ENCODE measurements around the gene MCU.

Gene MCU

DNA sequence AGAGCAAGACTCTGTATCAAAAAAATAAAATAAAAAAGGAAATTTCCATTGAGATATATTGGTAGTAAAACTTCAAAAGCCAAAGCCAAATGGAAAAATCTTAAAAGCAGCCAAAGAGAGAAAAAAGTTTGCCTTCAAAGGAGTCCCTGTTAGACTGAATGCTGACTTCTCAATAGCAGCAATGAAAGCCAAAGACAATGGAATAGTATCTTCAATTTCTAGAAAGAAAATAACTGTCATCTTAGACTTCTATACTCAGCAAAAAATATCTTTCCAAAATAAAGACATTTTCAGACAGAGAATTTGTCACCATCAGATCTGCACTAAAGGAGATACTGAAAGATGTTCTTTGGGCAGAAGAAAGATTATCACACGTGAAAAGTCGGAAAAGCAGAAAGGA lies 187.3 kb downstream of the MCU start:
- Histone ChIP-seq H3K27me3 (ENCODE audit: insufficient read depth, low read depth) (no peaks in the 10 kb centered on the region), H3K36me3 (ENCODE audit: insufficient read depth) (no peaks in the 10 kb centered on the region), H3K9ac (no peak overlapping the region), H3K4me2 (no peak overlapping the region), H2AFZ (ENCODE audit: low read depth) (no peak overlapping the region), H3K4me1 (ENCODE audit: low read depth, poor library complexity, severe bottlenecking) (no peaks in the 10 kb centered on the region), H3K27ac (no peak overlapping the region), H3K79me2 (ENCODE audit: insufficient read depth, low read depth) (no peaks in the 10 kb centered on the region), H3K4me3 (IDR thresholded peaks at IDR 0.05; ENCODE audit: insufficient read depth, low read depth, low read length) (no peak overlapping the region), H4K20me1 (ENCODE audit: insufficient read depth) (no peaks in the 10 kb centered on the region)
- TF ChIP-seq, protein P1, sequence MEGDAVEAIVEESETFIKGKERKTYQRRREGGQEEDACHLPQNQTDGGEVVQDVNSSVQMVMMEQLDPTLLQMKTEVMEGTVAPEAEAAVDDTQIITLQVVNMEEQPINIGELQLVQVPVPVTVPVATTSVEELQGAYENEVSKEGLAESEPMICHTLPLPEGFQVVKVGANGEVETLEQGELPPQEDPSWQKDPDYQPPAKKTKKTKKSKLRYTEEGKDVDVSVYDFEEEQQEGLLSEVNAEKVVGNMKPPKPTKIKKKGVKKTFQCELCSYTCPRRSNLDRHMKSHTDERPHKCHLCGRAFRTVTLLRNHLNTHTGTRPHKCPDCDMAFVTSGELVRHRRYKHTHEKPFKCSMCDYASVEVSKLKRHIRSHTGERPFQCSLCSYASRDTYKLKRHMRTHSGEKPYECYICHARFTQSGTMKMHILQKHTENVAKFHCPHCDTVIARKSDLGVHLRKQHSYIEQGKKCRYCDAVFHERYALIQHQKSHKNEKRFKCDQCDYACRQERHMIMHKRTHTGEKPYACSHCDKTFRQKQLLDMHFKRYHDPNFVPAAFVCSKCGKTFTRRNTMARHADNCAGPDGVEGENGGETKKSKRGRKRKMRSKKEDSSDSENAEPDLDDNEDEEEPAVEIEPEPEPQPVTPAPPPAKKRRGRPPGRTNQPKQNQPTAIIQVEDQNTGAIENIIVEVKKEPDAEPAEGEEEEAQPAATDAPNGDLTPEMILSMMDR (conservative IDR thresholded peaks at IDR 0.05; ENCODE audit: low read depth, low read length) = no peak

DNA sequence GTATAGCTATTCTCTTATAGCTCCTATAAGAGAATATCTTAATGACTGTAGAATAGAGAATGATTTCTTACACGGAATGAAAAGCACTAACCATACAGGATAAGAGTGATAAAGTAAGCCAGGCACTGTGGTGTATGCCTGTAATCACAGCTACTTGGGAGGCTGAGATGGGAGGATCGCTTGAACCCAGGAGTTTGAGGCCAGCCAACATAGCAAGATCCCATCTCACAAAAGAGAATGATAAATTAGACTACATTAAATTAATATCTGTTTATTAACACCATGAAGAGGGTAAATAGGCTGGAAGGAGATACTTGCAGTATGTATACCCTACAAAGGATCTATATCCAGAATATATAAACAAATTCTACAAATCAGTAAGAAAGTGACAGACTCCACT lies 189.3 kb downstream of the MCU start:
- TF ChIP-seq, protein P1 (conservative IDR thresholded peaks at IDR 0.05; ENCODE audit: low read depth, low read length) = no peak
- no peaks in the 10 kb centered on the region for H3K4me1 ChIP-seq (ENCODE audit: low read depth, poor library complexity, severe bottlenecking)
- H3K4me3 ChIP-seq (IDR thresholded peaks at IDR 0.05; ENCODE audit: insufficient read depth, low read depth, low read length) = no peak overlapping the region
- H3K36me3 ChIP-seq (ENCODE audit: insufficient read depth) = no peaks in the 10 kb centered on the region
- no peak overlapping the region for H3K27ac ChIP-seq
- no peak overlapping the region for H3K4me2 ChIP-seq
- H3K27me3 ChIP-seq (ENCODE audit: insufficient read depth, low read depth) = no peaks in the 10 kb centered on the region
- no peaks in the 10 kb centered on the region for H4K20me1 ChIP-seq (ENCODE audit: insufficient read depth)
- no peak overlapping the region for H2AFZ ChIP-seq (ENCODE audit: low read depth)
- no peak overlapping the region for H3K9ac ChIP-seq
- H3K79me2 ChIP-seq (ENCODE audit: insufficient read depth, low read depth) = no peaks in the 10 kb centered on the region

DNA sequence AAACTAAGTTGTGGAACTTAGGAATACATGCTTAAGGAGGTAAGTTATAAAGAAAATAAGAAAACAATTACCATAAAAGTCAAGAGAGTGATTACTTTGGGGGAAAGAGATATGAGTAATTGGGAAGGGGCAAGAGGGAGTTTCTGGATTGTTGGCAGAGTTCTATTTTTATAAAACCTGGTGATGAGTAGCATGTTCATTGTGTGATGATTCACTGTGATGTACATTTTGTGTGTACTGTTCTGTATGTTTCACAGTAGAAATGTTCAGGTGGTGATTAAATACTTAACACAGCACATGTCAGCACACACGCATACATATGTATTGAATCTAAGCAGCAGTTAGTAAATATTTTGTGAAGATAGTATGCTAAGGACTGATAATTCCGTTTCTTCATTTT lies 191.9 kb downstream of the MCU start:
- no peaks in the 10 kb centered on the region for H4K20me1 ChIP-seq (ENCODE audit: insufficient read depth)
- TF ChIP-seq, protein P1 (conservative IDR thresholded peaks at IDR 0.05; ENCODE audit: low read depth, low read length) = no peak
- no peak overlapping the region for H2AFZ ChIP-seq (ENCODE audit: low read depth)
- H3K4me1 ChIP-seq (ENCODE audit: low read depth, poor library complexity, severe bottlenecking) = no peaks in the 10 kb centered on the region
- H3K4me2 ChIP-seq = no peak overlapping the region
- H3K27ac ChIP-seq = no peak overlapping the region
- H3K9ac ChIP-seq = no peak overlapping the region
- H3K27me3 ChIP-seq (ENCODE audit: insufficient read depth, low read depth) = no peaks in the 10 kb centered on the region
- H3K36me3 ChIP-seq (ENCODE audit: insufficient read depth) = no peaks in the 10 kb centered on the region
- no peaks in the 10 kb centered on the region for H3K79me2 ChIP-seq (ENCODE audit: insufficient read depth, low read depth)
- no peak overlapping the region for H3K4me3 ChIP-seq (IDR thresholded peaks at IDR 0.05; ENCODE audit: insufficient read depth, low read depth, low read length)

DNA sequence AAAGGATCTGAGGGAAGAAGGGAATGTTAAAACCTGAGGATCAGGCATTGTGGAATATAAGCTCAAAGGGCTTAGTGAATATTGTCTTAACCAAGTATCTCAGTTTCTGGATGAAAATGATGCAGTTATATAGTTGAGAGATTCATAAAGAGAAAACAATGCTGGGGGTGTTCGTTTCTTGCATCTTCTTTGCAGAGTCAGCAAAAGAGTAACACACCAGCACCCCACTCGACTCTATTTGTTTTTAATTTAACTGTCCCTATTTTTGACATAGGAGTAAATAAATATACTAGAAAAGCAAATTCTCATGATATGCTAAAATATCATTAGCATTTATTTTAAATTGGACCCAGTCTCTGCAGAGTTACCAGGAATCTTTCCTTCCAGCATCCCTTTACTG lies 194.0 kb downstream of the MCU start:
- TF ChIP-seq, protein P1 (conservative IDR thresholded peaks at IDR 0.05; ENCODE audit: low read depth, low read length) = no peak
- Histone ChIP-seq H3K27me3 (ENCODE audit: insufficient read depth, low read depth) (no peaks in the 10 kb centered on the region), H3K9ac (no peak overlapping the region), H2AFZ (ENCODE audit: low read depth) (no peak overlapping the region), H4K20me1 (ENCODE audit: insufficient read depth) (no peaks in the 10 kb centered on the region), H3K4me3 (IDR thresholded peaks at IDR 0.05; ENCODE audit: insufficient read depth, low read depth, low read length) (no peak overlapping the region), H3K79me2 (ENCODE audit: insufficient read depth, low read depth) (no peaks in the 10 kb centered on the region), H3K4me2 (no peak overlapping the region), H3K4me1 (ENCODE audit: low read depth, poor library complexity, severe bottlenecking) (no peaks in the 10 kb centered on the region), H3K27ac (no peak overlapping the region), H3K36me3 (ENCODE audit: insufficient read depth) (no peaks in the 10 kb centered on the region)

DNA sequence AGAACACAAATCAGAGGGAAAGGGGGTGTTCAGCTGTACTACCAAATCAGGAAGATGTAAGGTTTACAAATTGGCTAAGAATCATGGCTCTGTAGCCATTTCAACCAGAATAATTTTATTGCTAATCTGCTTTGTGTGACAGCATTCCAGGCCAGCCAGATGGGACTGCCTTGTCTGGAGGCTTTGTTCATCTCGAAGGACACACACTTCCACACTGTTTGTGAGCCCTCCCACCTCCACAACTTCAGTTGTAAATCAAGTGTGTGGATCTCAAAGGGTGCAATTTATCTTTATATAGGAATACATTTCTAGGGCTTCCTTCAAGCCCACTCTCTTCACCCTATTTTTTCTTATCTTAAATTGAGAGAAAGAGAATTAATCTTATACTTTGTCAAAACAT lies 194.7 kb downstream of the MCU start:
- Histone ChIP-seq H3K79me2 (ENCODE audit: insufficient read depth, low read depth) (no peaks in the 10 kb centered on the region), H3K36me3 (ENCODE audit: insufficient read depth) (no peaks in the 10 kb centered on the region), H3K27me3 (ENCODE audit: insufficient read depth, low read depth) (no peaks in the 10 kb centered on the region), H3K4me2 (no peak overlapping the region), H2AFZ (ENCODE audit: low read depth) (no peak overlapping the region), H3K9ac (no peak overlapping the region), H3K27ac (no peak overlapping the region), H3K4me3 (IDR thresholded peaks at IDR 0.05; ENCODE audit: insufficient read depth, low read depth, low read length) (no peak overlapping the region), H3K4me1 (ENCODE audit: low read depth, poor library complexity, severe bottlenecking) (no peaks in the 10 kb centered on the region), H4K20me1 (ENCODE audit: insufficient read depth) (no peaks in the 10 kb centered on the region)
- TF ChIP-seq, protein P1 (conservative IDR thresholded peaks at IDR 0.05; ENCODE audit: low read depth, low read length) = no peak

All from KMS-11 (cell line).